Skin epidermis (tissue), 12 donors: Measurements from ENCODE around the gene SIAE.

Experiments used
- H3K27ac ChIP-seq, 21 experiments: fragments of 200-600 bp; sonication (generic) in 11 of 21; one replicate each; pipeline ENCODE4 v1.5.0; 2020; ENCODE audit warnings: mild to moderate bottlenecking in 3 of 21, inconsistent platforms in 2 of 21, moderate library complexity in 2 of 21
- H3K4me3 ChIP-seq, 7 experiments: fragments of 200-600 bp; sonication (generic) in 2 of 7; one replicate each; pipeline ENCODE4 v1.5.0; 2020; ENCODE audit warnings: inconsistent platforms in 2 of 7, mild to moderate bottlenecking in 2 of 7, moderate library complexity in 1 of 7

Gene SIAE

DNA sequence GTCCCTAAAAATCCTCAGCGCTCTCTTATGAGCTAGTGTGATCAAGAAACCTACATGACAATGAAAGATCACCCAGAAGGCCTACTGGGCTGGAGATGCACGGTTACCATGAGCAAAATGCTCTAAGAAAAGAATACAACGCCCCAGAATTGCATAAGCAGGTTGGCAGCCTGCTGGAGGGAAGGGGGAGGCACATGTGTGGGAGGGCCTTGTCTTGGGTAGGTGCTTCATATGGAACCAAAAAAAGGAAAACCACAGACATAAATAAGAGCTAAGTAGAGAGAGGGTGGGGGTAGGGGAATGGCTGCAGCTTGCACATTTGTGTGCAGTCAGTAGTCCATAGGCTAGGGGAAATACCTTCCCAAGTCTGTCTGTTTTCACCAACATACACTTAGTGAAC, 2.8 kb downstream of the SIAE start:
- Histone ChIP-seq H3K4me3 (no peak overlapping the region), H3K27ac (no peak overlapping the region)

DNA sequence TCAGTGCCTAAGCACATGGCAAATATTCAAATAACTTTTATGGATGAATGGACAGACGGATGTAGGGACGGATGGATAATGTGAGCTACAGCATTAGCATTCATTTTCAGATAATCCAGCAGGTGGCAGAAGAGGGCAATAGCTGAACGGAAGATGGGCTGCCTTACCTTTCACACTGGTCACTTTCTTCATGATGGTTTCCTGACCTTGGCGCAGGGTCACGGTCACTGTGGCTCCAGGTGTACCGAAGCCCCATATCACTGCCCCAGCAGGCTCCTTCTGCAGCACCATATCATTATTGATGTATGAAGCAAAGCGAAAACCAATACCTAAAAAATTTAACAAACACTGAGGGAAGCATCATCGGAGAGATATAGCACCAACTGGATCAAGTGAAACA, 4.3 kb downstream of the SIAE start:
- no peak overlapping the region for H3K27ac ChIP-seq
- H3K4me3 ChIP-seq: no peak overlapping the region

DNA sequence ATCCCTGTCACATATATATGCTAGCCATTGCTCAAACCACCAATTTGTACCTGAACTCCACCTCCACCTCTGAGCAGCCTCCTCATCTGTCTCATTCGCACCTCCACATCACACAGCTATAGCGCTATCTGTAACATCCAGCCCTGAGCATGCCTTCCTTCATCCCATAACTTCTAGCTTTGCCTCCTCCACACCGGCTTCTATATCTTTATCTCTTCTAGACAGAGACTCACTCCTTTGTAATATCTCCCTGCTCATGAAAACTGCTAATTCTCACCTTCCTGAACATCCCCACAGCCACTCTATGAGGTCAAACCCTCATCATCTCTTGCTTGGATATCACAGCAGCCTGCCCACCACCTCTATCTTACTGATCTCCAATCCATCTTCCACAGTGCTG, 5.9 kb downstream of the SIAE start:
- Histone ChIP-seq H3K4me3 (no peak overlapping the region), H3K27ac (no peak overlapping the region)

DNA sequence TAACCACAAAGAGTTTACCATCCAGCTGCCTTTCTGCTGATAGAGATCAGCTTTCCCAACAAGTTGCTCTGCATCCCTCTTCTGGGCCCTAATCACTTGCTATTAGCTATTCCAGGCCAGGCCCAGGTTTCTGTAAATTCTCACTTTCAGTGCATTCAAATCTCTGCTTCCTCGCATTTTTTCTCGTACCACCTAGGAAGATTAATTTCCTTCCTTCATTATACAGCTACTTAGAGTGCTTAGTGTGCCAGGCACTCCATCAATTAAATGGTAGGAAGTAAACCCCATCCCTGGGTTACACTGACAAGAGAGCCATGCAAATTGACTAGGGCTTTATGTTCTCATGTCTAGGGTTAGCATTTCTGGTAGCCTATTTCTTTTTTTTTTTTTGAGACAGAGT, 9.7 kb downstream of the SIAE start:
- Histone ChIP-seq H3K27ac (no peak overlapping the region), H3K4me3 (no peak overlapping the region)

DNA sequence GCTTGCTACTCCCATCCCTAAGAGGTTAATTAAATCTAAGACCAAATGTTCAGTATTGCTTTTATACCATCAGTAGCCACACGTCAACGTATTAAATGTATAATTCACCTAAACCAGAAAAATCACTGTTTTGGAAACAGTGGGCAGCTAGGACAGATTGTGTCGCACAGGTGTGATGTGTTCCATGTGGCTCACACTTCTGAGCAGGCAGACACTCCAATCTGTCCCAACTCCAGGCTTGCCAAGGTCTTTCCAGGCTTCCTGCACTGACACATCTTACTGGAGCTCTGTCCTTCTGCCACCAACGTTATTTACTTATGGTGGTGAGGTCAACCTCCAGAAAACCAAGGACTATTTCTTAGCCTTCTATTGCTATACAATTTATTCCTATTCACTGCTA, 11.4 kb downstream of the SIAE start:
- no peak overlapping the region for H3K4me3 ChIP-seq
- H3K27ac ChIP-seq: no peak overlapping the region

DNA sequence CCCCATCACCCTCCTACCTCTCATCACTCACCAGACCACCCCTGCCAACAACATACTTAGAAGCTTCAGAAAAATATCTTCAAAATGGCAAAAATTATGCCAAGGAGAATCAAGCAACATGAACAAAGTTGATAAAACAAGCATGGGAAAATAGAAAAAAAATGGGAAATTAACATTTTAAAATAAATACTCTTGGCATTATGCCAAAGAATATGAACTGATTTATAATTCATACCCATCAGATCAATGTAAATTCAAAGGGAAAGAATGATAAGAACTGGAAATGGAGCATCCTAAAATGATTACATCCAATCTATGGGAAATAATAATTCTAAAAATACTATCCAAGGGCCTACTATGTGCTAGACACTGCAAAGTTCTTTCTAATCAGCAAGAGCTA, 12.0 kb downstream of the SIAE start:
- Histone ChIP-seq H3K27ac (no peak overlapping the region), H3K4me3 (no peak overlapping the region)

DNA sequence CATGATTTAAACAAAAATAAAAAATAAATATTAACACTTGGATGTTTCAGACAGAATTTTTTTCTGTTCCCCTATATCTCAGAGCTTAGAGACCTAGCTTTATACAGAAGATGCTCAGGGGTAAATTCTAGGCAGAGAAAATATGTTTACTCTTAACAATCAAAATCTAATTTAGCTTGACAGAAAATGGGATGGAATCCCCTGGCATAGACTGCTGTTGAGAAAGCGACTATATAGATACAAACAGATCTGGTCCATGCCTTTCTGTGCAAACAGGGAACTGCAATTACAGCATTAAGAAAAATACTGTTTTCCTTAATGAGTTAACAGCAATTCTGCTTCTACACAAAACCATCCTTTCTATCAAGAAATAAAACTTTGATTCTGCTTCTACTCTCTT, 14.6 kb downstream of the SIAE start:
- Histone ChIP-seq H3K27ac (no peak overlapping the region), H3K4me3 (no peak overlapping the region)

DNA sequence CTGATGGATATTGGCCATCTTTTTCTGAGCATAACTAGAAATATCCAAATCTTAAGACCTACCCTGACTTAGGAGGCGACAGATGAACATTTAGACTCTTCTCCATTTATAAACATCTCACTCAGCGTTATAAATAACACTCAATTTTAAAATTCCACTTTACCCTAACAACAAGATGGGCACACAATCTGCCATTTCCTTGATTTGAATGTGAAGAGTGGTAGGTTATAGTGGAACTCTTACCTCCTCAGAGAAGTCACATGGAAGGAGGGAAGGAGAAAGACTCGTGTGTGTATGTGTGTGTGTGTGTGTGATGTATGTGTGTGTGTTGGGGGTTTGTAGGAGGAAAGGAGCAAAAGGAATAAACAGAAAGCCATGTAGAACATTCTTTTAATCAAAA, 15.0 kb downstream of the SIAE start:
- Histone ChIP-seq H3K27ac (no peak overlapping the region), H3K4me3 (no peak overlapping the region)

DNA sequence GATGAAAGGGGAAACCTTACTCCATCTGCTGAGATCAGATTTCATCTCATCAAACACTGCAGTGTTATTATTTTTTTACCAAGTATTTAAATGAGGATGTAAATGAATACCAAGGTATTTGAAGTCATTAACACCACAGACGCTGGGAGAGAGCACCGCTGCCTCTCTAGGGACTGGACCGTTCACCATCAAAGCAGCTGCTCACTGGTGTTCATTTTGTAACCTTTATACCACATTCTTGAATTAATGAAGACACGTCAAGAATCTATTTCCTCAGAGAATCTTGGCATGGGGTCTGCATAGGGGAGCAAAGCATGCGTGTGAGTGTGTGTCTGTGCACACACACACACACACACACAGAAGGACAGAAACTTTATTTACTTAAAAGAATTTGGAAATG, 15.6 kb downstream of the SIAE start:
- no peak overlapping the region for H3K27ac ChIP-seq
- no peak overlapping the region for H3K4me3 ChIP-seq

DNA sequence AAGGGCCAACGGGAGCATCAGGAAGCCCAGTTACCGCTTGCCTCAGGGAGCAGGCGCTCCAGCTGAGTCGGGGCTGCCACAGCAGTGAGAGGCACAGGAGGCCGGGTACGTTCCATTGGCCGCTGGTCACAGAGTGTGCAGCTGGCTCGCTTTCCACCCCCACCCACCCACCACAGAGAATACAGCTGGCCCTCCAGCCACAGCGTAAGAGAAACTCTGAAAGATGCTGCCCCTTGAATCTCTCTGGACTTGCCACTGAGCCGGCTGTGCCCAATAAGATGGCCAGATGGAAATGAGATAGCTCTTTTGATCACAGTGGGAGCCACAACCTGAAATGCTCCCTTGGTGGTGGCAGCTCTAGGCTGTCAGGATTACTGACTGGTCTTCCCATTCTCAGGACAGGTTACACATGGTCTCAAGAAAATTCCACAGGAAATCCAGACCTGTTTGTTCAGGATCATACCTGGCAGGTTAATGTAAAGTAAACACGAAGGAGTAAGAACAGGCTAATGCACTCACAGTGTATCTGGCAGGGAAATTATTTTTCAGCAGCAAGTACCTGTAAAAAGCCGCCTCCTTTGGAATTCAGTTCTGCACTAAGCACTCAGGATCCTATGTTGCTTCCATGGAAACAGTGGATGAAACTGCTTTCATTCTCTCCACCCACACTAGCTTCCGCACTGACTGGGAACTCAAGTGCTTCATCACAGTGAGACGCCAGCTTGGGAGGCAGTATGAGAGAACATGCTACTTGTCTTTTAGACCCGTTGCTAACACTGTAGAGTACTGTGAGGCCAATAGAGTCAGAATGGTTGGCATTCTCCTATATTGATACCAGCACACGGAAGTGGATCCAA, 16.5 kb downstream of the SIAE start:
- H3K4me3 ChIP-seq: no peak overlapping the region

DNA sequence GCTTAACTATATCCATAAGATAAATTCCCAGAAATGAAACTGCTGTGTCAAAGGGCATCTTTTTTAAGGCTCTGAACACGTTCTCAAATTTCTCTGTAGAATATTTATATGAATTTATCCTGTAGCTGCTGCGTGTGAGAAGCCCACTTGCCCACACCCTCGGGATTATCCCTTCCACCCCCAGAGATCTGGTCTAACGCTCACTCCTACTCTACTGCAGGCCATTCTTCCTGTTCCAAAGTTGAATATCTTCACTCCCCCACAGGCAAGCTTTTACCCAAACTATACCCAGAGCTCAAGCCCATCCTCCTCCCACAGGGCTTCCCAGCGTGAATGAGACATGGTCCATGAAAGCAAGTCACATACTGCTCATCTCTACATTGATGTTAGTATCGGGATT, 24.9 kb downstream of the SIAE start:
- Histone ChIP-seq H3K27ac (no peak overlapping the region), H3K4me3 (no peak overlapping the region)

More for the DNA sequence above, 16.5 kb downstream of the SIAE start:
- no peak overlapping the region for H3K27ac ChIP-seq

DNA sequence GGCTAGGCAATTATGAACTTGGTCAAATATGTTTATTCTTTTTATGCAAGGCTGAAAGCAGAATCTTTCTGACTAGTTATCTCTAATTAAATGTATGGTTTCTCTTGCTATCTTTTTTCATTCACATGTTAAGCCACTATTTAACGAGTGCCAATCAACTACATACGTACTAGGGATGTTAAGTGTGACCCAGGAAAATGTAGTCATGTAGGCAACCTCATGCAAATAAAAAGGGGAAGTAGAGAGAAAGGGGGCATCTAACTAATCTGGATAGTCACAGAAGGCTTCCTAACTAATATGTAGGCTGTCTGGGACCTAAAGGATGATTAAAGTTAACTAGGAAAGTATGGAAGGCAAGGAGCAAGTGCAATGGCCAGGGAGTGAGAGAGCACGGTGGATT, 27.4 kb downstream of the SIAE start:
- Histone ChIP-seq H3K27ac (no peak overlapping the region), H3K4me3 (no peak overlapping the region)

DNA sequence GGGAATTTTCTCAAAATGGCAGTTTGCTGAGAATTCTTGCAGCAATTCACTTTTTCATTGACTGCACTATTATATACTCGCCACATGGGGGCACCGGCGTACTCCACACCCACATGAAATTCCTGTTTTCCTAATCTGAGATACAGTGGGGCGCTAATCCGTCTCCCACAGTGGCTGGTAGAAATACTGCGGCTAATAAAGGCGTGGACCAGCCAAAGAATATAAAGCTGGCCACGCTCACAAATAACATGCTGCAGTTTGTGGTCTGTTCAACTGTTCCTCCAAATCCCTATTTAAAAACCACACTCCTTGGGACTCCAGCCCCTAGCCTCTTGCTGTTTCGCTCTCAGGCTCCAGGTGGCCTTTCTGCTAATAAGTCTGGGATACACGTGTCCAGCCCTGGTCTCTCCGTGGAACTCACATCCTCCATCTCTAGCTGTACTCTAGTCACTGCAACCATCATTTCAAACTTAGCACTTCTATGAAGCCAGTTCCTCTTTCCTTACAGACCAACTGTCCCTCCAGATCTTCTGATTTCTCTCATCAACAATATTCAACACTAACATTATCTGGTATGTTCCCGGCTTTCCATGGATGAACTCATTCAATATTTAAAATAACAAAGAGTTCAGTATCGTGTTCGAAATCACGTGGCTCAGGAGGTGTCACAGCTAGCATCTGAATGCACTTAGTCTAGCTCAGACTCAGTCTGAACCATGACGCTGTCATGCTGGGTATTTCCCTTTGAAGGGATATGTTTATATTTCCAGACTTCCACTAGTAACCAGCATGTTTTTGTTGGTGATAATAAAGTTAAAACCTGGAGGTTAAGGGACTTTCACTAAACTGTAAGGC, 28.9 kb downstream of the SIAE start:
- Histone ChIP-seq H3K4me3 (no peak overlapping the region), H3K27ac (no peak overlapping the region)

DNA sequence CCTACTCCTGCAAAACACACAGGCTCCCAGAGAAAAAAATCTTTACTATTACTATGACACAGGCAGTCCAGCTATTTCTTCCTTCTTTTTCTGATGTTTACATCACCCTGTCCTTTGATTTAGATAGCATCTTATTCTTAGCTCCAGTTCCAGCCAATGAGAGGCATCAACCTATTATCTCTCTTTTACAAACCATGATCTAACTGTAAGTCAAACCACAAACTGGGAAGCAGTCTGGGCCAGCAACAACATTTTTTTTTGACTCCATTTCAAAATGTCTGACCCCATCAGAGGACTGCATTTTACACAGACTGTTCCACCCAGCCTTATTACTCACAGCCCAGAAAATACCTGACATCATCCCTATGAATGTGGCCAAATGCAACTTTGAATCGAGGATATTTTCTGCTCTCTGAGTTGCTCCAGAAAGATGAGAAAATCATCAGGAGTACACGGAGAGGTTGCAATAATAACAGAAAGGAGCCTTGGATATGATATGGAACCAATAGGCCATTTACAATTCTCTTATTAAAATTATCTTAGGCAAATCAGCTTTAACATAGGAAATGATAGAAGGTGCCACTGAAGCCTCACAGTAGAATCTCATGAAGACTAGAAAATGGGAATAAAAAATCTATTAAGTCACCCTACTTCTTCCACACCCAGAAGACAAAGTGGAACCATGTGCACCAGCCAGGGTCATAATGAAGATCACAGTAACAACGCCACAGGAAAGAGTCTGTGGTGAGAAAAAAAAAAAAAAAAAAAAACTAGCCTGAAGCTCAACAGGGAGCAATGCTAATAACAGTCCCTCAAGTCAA, 29.7 kb downstream of the SIAE start:
- H3K27ac ChIP-seq: no peak overlapping the region
- no peak overlapping the region for H3K4me3 ChIP-seq

DNA sequence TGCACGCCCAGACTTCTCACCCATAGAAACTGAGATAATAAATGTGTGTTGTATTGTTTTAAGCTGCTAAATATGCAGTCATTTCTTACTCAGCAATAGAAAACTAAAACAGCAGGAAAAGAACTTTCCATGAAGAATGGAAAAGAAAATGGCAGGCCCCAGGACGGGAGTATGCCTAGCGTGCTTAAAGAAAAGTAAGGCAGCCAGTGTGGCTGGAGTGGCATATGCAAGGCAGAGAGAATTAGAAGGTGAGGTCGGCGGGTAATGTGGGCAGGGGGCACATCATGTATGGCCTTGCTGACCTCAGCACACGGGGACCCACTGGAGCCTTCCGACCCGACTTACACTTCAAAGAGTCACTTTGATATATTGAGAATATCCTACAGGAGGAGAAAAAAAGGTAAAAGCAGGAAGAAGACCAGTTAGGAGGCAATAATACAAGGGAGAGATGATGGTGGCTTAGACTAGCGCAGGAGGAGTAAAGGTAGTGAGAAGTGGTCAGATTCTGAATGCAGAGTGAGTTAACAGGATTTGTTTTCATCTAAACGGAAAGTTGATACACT, 30.4 kb downstream of the SIAE start:
- no peak overlapping the region for H3K27ac ChIP-seq

DNA sequence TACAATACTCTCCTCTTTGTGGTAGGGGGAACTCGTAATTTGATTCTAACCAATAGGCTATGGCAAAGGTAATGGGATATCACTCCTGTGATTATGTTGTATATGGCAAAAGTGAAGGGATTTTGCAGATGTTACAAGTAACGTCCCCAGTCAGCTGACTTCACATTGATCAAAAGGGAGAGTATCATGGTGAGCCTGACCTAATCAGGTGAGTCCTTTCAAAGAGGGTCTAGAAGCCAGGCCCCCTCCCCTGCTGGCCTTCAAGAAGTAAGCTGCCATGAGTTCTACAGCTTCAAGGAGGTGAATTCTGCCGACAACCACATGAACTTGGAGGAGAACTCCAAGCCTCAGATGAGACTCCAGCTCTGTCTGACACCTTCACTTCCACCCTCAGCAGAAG, 30.9 kb downstream of the SIAE start:
- H3K27ac ChIP-seq: no peak overlapping the region
- no peak overlapping the region for H3K4me3 ChIP-seq

More for the DNA sequence above, 30.4 kb downstream of the SIAE start:
- H3K4me3 ChIP-seq: no peak overlapping the region

DNA sequence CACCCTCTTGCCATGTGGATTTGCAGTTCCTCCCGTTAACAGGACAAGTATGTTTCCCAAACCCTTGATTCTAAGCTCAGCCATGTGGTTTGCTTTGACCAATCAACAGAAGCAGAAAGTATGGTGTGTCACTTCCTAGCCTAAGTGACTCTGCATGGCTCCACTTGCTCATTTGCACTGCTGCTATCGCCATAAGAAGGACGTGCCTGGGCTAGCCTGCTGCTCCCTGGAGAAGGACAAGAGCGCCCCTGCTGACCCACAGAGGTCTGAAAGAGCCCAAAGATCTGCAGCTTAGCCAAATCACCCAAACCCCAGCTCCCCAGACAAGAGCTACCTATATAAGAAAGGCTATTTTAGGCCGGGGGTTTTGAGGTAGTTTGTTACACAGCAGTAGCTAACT, 32.9 kb downstream of the SIAE start:
- Histone ChIP-seq H3K27ac (no peak overlapping the region), H3K4me3 (no peak overlapping the region)

DNA sequence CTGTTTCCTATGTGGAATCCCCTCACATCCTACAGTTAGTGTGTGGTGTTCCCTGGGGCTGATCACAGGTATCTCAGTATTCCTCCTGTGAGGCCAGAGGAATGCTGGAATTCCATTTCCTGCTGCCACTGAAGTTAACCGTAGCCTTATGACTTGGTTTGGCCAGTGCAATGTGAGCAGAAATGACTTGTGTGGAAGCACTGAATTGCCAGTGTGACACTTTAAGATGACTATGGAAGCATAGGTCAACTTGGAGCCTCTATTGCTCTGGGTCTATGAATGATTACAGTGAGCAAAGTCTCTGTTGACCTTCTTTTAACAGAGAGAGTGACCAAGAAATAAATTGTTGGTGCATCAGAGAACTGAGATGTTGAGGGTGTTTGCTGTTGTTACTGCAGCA, 34.4 kb downstream of the SIAE start:
- Histone ChIP-seq H3K27ac (no peak overlapping the region), H3K4me3 (no peak overlapping the region)

DNA sequence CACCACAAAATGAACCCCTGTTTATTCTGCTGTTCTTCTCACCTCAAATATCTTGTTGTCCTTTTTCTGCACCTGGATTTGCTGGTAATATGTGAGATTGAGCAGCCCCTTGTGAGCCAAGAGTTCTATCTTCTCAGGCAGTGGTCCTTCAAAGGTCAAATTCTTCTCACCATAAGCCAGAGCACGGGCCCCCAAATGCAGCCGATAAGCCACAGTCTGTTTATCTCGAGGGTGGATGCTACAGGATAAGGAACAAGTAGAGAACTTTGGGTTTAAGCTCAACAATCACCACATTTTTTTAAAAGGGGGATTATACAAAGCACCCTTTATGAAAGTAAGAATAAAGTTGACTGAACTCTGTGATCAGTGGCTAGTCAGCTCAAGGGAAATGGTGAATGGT, 35.0 kb downstream of the SIAE start:
- Histone ChIP-seq H3K27ac (no peak overlapping the region), H3K4me3 (no peak overlapping the region)

DNA sequence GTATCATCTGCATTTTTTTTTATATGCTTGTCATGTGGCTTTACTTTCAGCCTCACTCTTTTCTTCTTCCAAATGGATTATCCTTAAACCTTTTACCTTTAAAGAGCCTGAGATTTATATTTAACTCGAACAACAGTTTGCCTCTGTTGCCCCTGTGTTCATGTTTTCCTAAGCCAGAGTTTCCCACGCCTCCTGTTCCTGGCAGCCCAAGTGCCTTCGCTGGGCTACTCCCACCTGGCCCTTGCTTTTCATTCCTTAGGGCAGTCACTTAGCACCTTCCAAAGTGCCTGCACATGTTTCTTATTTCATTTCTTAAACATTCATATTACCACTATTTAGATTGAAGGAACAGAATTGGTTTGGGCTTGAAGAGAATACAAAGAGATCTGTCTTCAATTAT, 37.6 kb downstream of the SIAE start:
- Histone ChIP-seq H3K27ac (no peak overlapping the region), H3K4me3 (no peak overlapping the region)
